H9 (cell line): ENCODE measurements around the gene POLE3. TPM values are rescaled to one million over a fixed set of nuclear protein-coding genes. Genes with fewer than 3 reads are reported as not detected.
"Not testable (repeated sequence)": the region's sequence is repeated elsewhere in the genome, so short reads cannot be mapped to it uniquely, and the experiment has no call there.

ENCODE experiments used
- DNase-seq: peaks from one replicate; pipeline ENCODE4 v3.0.0-alpha.2; 2017
- H2AFZ ChIP-seq: one replicate; pipeline ENCODE4 v1.6.1; 2013; ENCODE audit warnings: mild to moderate bottlenecking, low read length, control low read depth, moderate library complexity
- H2AK5ac ChIP-seq: 2 replicates; pipeline ENCODE4 v1.6.1; 2013; ENCODE audit warnings: low read length, control low read depth, mixed read lengths; ENCODE audit not compliant: insufficient read length
- H2BK120ac ChIP-seq: one replicate; pipeline ENCODE4 v1.6.1; 2013; ENCODE audit warnings: low read depth, mild to moderate bottlenecking, low read length, control low read depth, inconsistent platforms; ENCODE audit not compliant: poor library complexity, severe bottlenecking
- H2BK12ac ChIP-seq: 2 replicates; pipeline ENCODE4 v1.6.1; 2013; ENCODE audit warnings: low read length, control low read depth, mixed read lengths, low read depth; ENCODE audit not compliant: insufficient read length
- H2BK15ac ChIP-seq: 2 replicates; pipeline ENCODE4 v1.6.1; 2013; ENCODE audit warnings: low read depth, low read length, control low read depth
- H2BK20ac ChIP-seq: one replicate; pipeline ENCODE4 v1.6.1; 2013; ENCODE audit warnings: low read depth, mild to moderate bottlenecking, low read length, control low read depth, inconsistent platforms; ENCODE audit not compliant: poor library complexity, severe bottlenecking
- H2BK5ac ChIP-seq: 2 replicates; pipeline ENCODE4 v1.6.1; 2013; ENCODE audit warnings: low read length, control low read depth, mixed read lengths; ENCODE audit not compliant: insufficient read length
- H3K14ac ChIP-seq: 2 replicates; pipeline ENCODE4 v1.6.1; 2013; ENCODE audit warnings: low read length, control low read depth; ENCODE audit not compliant: insufficient read depth
- H3K18ac ChIP-seq: 2 replicates; pipeline ENCODE4 v1.6.1; 2013; ENCODE audit warnings: low read depth, mild to moderate bottlenecking, mixed read lengths, low read length, control low read depth; ENCODE audit not compliant: insufficient read length
- H3K23ac ChIP-seq: 2 replicates; pipeline ENCODE4 v1.6.1; 2013; ENCODE audit warnings: low read length, control low read depth, mixed read lengths, low read depth; ENCODE audit not compliant: insufficient read length
- H3K23me2 ChIP-seq: 2 replicates; pipeline ENCODE4 v1.6.1; 2013; ENCODE audit warnings: low read depth, mild to moderate bottlenecking, mixed read lengths, low read length, control low read depth; ENCODE audit not compliant: insufficient read length, poor library complexity, severe bottlenecking
- H3K27ac ChIP-seq: 2 replicates; pipeline ENCODE4 v1.5.1; 2013; ENCODE audit warnings: low read length, control low read depth, mixed read lengths, low read depth; ENCODE audit not compliant: insufficient read length
- H3K27me3 ChIP-seq: 2 replicates; pipeline ENCODE4 v1.6.1; 2013; ENCODE audit warnings: low read length, control low read depth, inconsistent platforms; ENCODE audit not compliant: insufficient read depth
- H3K4ac ChIP-seq: 2 replicates; pipeline ENCODE4 v1.6.1; 2013; ENCODE audit warnings: low read depth, mild to moderate bottlenecking, control low read depth, inconsistent platforms, low read length, moderate library complexity
- H3K4me1 ChIP-seq: 2 replicates; pipeline ENCODE4 v1.6.1; 2013; ENCODE audit warnings: low read length, control low read depth, inconsistent platforms; ENCODE audit not compliant: insufficient read depth
- H3K4me2 ChIP-seq: 2 replicates; pipeline ENCODE4 v1.6.1; 2013; ENCODE audit warnings: low read length, control low read depth, mixed read lengths; ENCODE audit not compliant: insufficient read length, insufficient read depth
- H3K56ac ChIP-seq: 2 replicates; pipeline ENCODE4 v1.6.1; 2013; ENCODE audit warnings: low read depth, mild to moderate bottlenecking, mixed read lengths, low read length, control low read depth; ENCODE audit not compliant: insufficient read length
- H3K79me1 ChIP-seq: 2 replicates; pipeline ENCODE4 v1.6.1; 2013; ENCODE audit warnings: low read depth, mild to moderate bottlenecking, moderate library complexity, low read length, control low read depth, inconsistent platforms; ENCODE audit not compliant: insufficient read depth, poor library complexity, severe bottlenecking
- H3K79me2 ChIP-seq: 2 replicates; pipeline ENCODE4 v1.6.1; 2013; ENCODE audit warnings: low read length, control low read depth, inconsistent platforms; ENCODE audit not compliant: insufficient read depth
- H3K9ac ChIP-seq: 2 replicates; pipeline ENCODE4 v1.6.1; 2013; ENCODE audit warnings: low read length, control low read depth, mixed read lengths; ENCODE audit not compliant: insufficient read length; ENCODE audit errors: extremely low read depth
- H3K9me3 ChIP-seq: one replicate; pipeline ENCODE4 v1.6.1; 2013; ENCODE audit warnings: low read depth, low read length, inconsistent platforms; ENCODE audit not compliant: control insufficient read depth
- H3T11ph ChIP-seq: one replicate; pipeline ENCODE4 v1.6.1; 2013; ENCODE audit warnings: mild to moderate bottlenecking, low read length, control low read depth, inconsistent platforms
- H4K20me1 ChIP-seq: one replicate; pipeline ENCODE4 v1.6.1; 2013; ENCODE audit not compliant: control insufficient read depth, insufficient read length, insufficient read depth
- H4K5ac ChIP-seq: 2 replicates; pipeline ENCODE4 v1.6.1; 2013; ENCODE audit warnings: low read depth, mild to moderate bottlenecking, mixed read lengths, low read length, control low read depth; ENCODE audit not compliant: insufficient read length
- H4K8ac ChIP-seq: replicated peaks from 2 replicates; pipeline ENCODE4 v1.6.1; 2013; ENCODE audit warnings: low read length, control low read depth, mixed read lengths, low read depth; ENCODE audit not compliant: insufficient read length
- H4K91ac ChIP-seq: 2 replicates; pipeline ENCODE4 v1.6.1; 2013; ENCODE audit warnings: low read depth, mild to moderate bottlenecking, moderate library complexity, mixed read lengths, low read length, control low read depth; ENCODE audit not compliant: insufficient read length
- H3K27ac Mint-ChIP-seq, 3 experiments: 2 replicates in 2 of 3; 3 replicates in 1 of 3; pipeline ENCODE4 v1.8.0; 2020 to 2021; ENCODE audit warnings: mixed read lengths in 3 of 3, mild to moderate bottlenecking in 1 of 3, moderate library complexity in 1 of 3
- H3K27me3 Mint-ChIP-seq: 2 replicates; pipeline ENCODE4 v1.8.0; 2021; ENCODE audit warnings: low read depth, mild to moderate bottlenecking, moderate library complexity, mixed read lengths
- H3K36me3 Mint-ChIP-seq, 3 experiments: 2 replicates in 2 of 3; 3 replicates in 1 of 3; pipeline ENCODE4 v1.8.0; 2020 to 2021; ENCODE audit warnings: low read depth in 3 of 3, mixed read lengths in 3 of 3; ENCODE audit not compliant: insufficient read depth in 1 of 3
- H3K4me1 Mint-ChIP-seq, 2 experiments: 2 replicates each; pipeline ENCODE4 v1.8.0; 2020; ENCODE audit warnings: mixed read lengths in 2 of 2
- H3K4me3 Mint-ChIP-seq, 2 experiments: 2 replicates in 1 of 2; 3 replicates in 1 of 2; pipeline ENCODE4 v1.8.0; 2020 to 2021; ENCODE audit warnings: mild to moderate bottlenecking in 2 of 2, mixed read lengths in 2 of 2, moderate library complexity in 1 of 2
- H3K9me3 Mint-ChIP-seq, 2 experiments: 2 replicates in 1 of 2; 3 replicates in 1 of 2; pipeline ENCODE4 v1.8.0; 2020; ENCODE audit warnings: mild to moderate bottlenecking in 2 of 2, mixed read lengths in 2 of 2, moderate library complexity in 1 of 2
- WGBS: extraction: QIAGEN DNeasy Blood & Tissue Kit; methylation state at CpG from one replicate; pipeline ENCODE4 v1.1.7; 2013; ENCODE audit warnings: missing lambda C conversion rate, low lambda C conversion rate, mixed read lengths; ENCODE audit not compliant: insufficient read length; ENCODE audit errors: extremely low coverage; 5-methylcytosine and 5-hydroxymethylcytosine counted together
- total RNA-seq: library from RNA; stranded (reverse); gene quantifications from 2 replicates; pipeline ENCODE4 v1.2.1, GENCODE V29; 2021
- TF ChIP-seq, protein P1 (sequence below): fragments of 200-600 bp; sonication (generic); conservative IDR thresholded peaks from 3 replicates; pipeline ENCODE4 v1.8.0; 2021; ENCODE audit warnings: antibody characterized with exemption, mild to moderate bottlenecking

POLE3 gene
- total RNA-seq, 1 experiment from 2014 or later, result 82.4 TPM

DNA sequence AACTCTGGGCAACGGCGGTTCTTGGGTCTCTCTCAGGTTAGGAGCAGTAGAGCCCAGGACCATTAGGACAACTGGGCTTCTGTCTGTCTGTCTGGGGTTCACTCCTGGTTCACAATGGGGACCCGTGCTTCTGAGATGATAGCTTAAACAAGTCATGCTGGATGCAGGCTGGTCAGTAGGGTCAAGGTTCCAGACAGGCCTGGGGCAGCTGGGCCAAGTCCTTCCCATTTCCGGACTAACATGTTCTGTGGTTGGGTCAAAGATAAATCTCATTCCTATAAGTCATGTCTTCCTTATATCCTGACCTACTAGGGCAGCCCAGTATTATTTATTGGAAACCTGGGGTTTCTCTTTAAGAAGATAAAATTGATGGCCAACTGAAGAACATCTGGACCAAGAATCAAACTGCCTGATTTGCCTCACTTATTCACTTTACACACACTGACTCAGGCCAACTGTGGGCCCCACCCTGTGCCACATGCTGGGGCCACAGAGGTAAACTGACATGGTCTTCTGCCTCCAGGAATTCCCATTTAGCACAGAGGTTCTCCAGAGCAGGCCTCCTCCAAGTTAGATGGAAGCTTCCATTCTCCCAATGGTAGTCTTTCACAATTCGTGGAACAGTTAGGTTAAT lies 42.0 kb downstream of the POLE3 start:
- H3K4me1 ChIP-seq, result no peaks in the 10 kb centered on the region
- no peak overlapping the region for H2BK5ac ChIP-seq
- H3K9ac ChIP-seq, result no peak overlapping the region
- H3K56ac ChIP-seq, result no peak overlapping the region
- H3K23ac ChIP-seq, result no peak overlapping the region
- TF ChIP-seq, protein P1, sequence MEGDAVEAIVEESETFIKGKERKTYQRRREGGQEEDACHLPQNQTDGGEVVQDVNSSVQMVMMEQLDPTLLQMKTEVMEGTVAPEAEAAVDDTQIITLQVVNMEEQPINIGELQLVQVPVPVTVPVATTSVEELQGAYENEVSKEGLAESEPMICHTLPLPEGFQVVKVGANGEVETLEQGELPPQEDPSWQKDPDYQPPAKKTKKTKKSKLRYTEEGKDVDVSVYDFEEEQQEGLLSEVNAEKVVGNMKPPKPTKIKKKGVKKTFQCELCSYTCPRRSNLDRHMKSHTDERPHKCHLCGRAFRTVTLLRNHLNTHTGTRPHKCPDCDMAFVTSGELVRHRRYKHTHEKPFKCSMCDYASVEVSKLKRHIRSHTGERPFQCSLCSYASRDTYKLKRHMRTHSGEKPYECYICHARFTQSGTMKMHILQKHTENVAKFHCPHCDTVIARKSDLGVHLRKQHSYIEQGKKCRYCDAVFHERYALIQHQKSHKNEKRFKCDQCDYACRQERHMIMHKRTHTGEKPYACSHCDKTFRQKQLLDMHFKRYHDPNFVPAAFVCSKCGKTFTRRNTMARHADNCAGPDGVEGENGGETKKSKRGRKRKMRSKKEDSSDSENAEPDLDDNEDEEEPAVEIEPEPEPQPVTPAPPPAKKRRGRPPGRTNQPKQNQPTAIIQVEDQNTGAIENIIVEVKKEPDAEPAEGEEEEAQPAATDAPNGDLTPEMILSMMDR, result no peak
- no peak overlapping the region for H3K4me3 Mint-ChIP-seq
- no peak for DNase-seq
- peaks cover 3% of the 10 kb centered on the region for H3K23me2 ChIP-seq
- no peak overlapping the region for H2BK120ac ChIP-seq
- H2BK15ac ChIP-seq, result no peak overlapping the region
- H3K27ac ChIP-seq, result no peak overlapping the region
- peaks cover 0 to 20% (median 8%) of the 10 kb centered on the region in 3 experiments; a peak in 5 of 7 replicates for H3K36me3 Mint-ChIP-seq
- WGBS, result no CpG with 5 or more reads among the region's 5 CpGs
- no peaks in the 10 kb centered on the region for H4K20me1 ChIP-seq
- H3K18ac ChIP-seq, result no peak overlapping the region
- no peak overlapping the region for H2AFZ ChIP-seq
- H4K5ac ChIP-seq, result no peak overlapping the region
- H3K27me3 Mint-ChIP-seq, result no peaks in the 10 kb centered on the region
- H3K27me3 ChIP-seq, result no peaks in the 10 kb centered on the region
- peaks cover 8 to 12% of the 10 kb centered on the region in 2 experiments for H3K4me1 Mint-ChIP-seq
- no peak overlapping the region for H4K8ac ChIP-seq
- H3K14ac ChIP-seq, result no peak overlapping the region
- H3T11ph ChIP-seq, result no peak overlapping the region
- H2BK20ac ChIP-seq, result no peak overlapping the region
- H4K91ac ChIP-seq, result no peak overlapping the region
- H3K4me2 ChIP-seq, result no peak overlapping the region
- H2BK12ac ChIP-seq, result no peak overlapping the region
- H3K9me3 ChIP-seq, result no peaks in the 10 kb centered on the region
- H3K4ac ChIP-seq, result no peak overlapping the region
- H3K27ac Mint-ChIP-seq, result no peak overlapping the region
- no peak overlapping the region for H2AK5ac ChIP-seq
- no peaks in the 10 kb centered on the region for H3K79me1 ChIP-seq
- no peaks in the 10 kb centered on the region for H3K79me2 ChIP-seq
- no peaks in the 10 kb centered on the region for H3K9me3 Mint-ChIP-seq

DNA sequence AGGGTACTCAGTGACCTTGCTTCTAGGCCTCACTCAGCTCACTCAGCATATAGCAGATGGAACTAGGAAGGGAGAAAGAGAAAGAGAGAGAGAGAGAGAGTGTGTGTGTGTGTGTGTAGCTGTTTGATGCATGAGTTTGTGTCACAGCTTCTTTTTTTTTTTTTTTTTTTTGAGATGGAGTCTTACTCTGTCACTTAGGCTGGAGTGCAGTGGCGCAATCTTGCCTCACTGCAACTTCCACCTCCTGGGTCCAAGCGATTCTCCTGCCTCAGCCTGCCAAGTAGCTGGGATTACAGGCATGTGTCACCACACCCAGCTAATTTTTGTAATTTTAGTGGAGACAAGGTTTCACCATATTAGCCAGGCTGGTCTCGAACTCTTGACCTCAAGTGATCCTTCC lies 44.8 kb downstream of the POLE3 start:
- H3K23me2 ChIP-seq, H3K56ac ChIP-seq, H3K9me3 Mint-ChIP-seq, H4K8ac ChIP-seq, H3K9me3 ChIP-seq, H3T11ph ChIP-seq, H2BK5ac ChIP-seq, H2BK20ac ChIP-seq, H3K27me3 ChIP-seq, H4K5ac ChIP-seq, H3K18ac ChIP-seq, H2AFZ ChIP-seq, H2BK12ac ChIP-seq, H3K27ac Mint-ChIP-seq, H3K14ac ChIP-seq, H3K4me2 ChIP-seq, H3K4me1 Mint-ChIP-seq, H2BK15ac ChIP-seq, H3K79me1 ChIP-seq, H3K4ac ChIP-seq, H3K27me3 Mint-ChIP-seq, H3K4me1 ChIP-seq, H3K4me3 Mint-ChIP-seq, DNase-seq, H3K9ac ChIP-seq, H2BK120ac ChIP-seq, H3K23ac ChIP-seq, H2AK5ac ChIP-seq, H4K91ac ChIP-seq, H3K27ac ChIP-seq, H3K36me3 Mint-ChIP-seq, H4K20me1 ChIP-seq, H3K79me2 ChIP-seq: not testable (repeated sequence)
- WGBS, result no CpG with 5 or more reads among the region's 3 CpGs
